ENCODE measurements around the gene CTTNBP2. TPM values are rescaled to one million over a fixed set of nuclear protein-coding genes. Genes with fewer than 3 reads are reported as not detected.

Gene CTTNBP2
- total RNA-seq, 1 experiment from 2014 or later = 17.6 TPM

DNA sequence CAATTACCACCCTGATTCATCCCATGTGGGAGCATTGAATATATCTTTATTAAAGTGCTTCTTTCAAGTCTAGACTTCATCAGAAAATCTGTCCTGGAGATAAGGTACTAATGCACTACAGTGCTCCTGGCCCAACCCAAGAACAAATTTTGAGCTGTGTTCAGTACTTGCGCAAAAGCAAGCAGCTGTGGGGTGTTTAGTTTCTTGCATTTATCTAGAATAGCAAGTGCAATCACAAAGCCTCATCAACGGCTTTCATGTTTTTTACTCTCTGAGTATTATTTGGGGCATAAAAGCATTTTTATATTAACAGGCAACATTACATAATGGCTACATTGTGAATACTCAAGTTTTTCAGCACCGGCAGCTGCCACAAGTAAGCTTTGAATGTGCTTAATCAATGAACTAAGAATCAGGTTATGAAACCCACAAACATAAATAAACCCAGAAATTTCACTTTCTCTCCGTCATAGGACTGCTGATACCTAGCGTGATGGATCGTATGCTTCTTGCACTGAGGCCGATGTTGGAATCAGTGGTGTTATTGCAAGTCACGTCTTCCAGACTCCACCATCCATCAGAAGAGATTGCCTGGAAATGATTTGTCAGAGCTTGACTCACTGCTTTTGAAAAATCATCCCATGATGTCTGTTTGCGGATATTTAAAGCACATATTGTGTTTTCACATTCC is 113.1 kb downstream of the CTTNBP2 start:
- Histone ChIP-seq H3K9ac (ENCODE audit: extremely low read depth, insufficient read length, low read length) (no peak overlapping the region), H2BK15ac (ENCODE audit: low read depth, low read length) (no peak overlapping the region), H4K91ac (ENCODE audit: insufficient read length, low read depth, low read length) (no peak overlapping the region), H3K9me3 (ENCODE audit: control insufficient read depth, low read depth, low read length) (no peaks in the 10 kb centered on the region), H3K23ac (ENCODE audit: insufficient read length, low read depth, low read length) (no peak overlapping the region), H3K4ac (ENCODE audit: low read depth, low read length) (no peak overlapping the region), H2BK5ac (ENCODE audit: insufficient read length, low read length) (no peak overlapping the region), H2AFZ (ENCODE audit: low read length) (no peak overlapping the region), H2BK20ac (ENCODE audit: low read depth, low read length, poor library complexity, severe bottlenecking) (no peak overlapping the region), H2AK5ac (ENCODE audit: insufficient read length, low read length) (no peak overlapping the region), H4K20me1 (ENCODE audit: control insufficient read depth, insufficient read depth, insufficient read length) (no peaks in the 10 kb centered on the region), H3K23me2 (ENCODE audit: insufficient read length, low read depth, low read length, poor library complexity, severe bottlenecking) (no peaks in the 10 kb centered on the region), H3K56ac (ENCODE audit: insufficient read length, low read depth, low read length) (no peak overlapping the region), H4K5ac (ENCODE audit: insufficient read length, low read depth, low read length) (no peak overlapping the region), H3K18ac (ENCODE audit: insufficient read length, low read depth, low read length) (no peak overlapping the region), H3T11ph (ENCODE audit: low read length) (no peak overlapping the region), H2BK12ac (ENCODE audit: insufficient read length, low read depth, low read length) (no peak overlapping the region), H3K4me2 (ENCODE audit: insufficient read depth, insufficient read length, low read length) (no peak overlapping the region), H3K14ac (ENCODE audit: insufficient read depth, low read length) (no peak overlapping the region), H2BK120ac (ENCODE audit: low read depth, low read length, poor library complexity, severe bottlenecking) (no peak overlapping the region), H3K79me1 (ENCODE audit: insufficient read depth, low read depth, low read length, poor library complexity, severe bottlenecking) (no peaks in the 10 kb centered on the region), H3K27me3 (ENCODE audit: insufficient read depth, low read length) (no peaks in the 10 kb centered on the region), H3K4me1 (ENCODE audit: insufficient read depth, low read length) (no peaks in the 10 kb centered on the region), H3K27ac (ENCODE audit: insufficient read length, low read depth, low read length) (no peak overlapping the region), H3K79me2 (ENCODE audit: insufficient read depth, low read length) (no peaks in the 10 kb centered on the region), H4K8ac (replicated peaks; ENCODE audit: insufficient read length, low read depth, low read length) (no peak overlapping the region)
- H3K36me3 Mint-ChIP-seq (ENCODE audit: insufficient read depth in 1 of 3, low read depth in 3 of 3) = peaks cover 19 to 44% (median 24%) of the 10 kb centered on the region in 3 experiments; a peak in 6 of 7 replicates
- no peaks in the 10 kb centered on the region; a peak in 1 of 4 replicates for H3K4me1 Mint-ChIP-seq
- WGBS (ENCODE audit: extremely low coverage, insufficient read length, low lambda C conversion rate) = no CpG with 5 or more reads among the region's 9 CpGs
- TF ChIP-seq, protein P1, sequence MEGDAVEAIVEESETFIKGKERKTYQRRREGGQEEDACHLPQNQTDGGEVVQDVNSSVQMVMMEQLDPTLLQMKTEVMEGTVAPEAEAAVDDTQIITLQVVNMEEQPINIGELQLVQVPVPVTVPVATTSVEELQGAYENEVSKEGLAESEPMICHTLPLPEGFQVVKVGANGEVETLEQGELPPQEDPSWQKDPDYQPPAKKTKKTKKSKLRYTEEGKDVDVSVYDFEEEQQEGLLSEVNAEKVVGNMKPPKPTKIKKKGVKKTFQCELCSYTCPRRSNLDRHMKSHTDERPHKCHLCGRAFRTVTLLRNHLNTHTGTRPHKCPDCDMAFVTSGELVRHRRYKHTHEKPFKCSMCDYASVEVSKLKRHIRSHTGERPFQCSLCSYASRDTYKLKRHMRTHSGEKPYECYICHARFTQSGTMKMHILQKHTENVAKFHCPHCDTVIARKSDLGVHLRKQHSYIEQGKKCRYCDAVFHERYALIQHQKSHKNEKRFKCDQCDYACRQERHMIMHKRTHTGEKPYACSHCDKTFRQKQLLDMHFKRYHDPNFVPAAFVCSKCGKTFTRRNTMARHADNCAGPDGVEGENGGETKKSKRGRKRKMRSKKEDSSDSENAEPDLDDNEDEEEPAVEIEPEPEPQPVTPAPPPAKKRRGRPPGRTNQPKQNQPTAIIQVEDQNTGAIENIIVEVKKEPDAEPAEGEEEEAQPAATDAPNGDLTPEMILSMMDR (conservative IDR thresholded peaks at IDR 0.05) = no peak
- no peak for DNase-seq
- no peaks in the 10 kb centered on the region for H3K27me3 Mint-ChIP-seq (ENCODE audit: low read depth)
- H3K27ac Mint-ChIP-seq = no peak overlapping the region
- no peak overlapping the region for H3K4me3 Mint-ChIP-seq
- H3K9me3 Mint-ChIP-seq = no peaks in the 10 kb centered on the region
